GM12891 (cell line): ENCODE results near the gene FAM184A.

Experiments
- PAX5 ChIP-seq: IDR thresholded peaks from 2 replicates; pipeline ENCODE4 v1.6.1; 2011; ENCODE audit warnings: low read length, moderate library complexity, mild to moderate bottlenecking; ENCODE audit not compliant: insufficient read depth, severe bottlenecking
- POLR2A ChIP-seq: IDR thresholded peaks from 2 replicates; pipeline ENCODE4 v1.6.1; 2011; ENCODE audit warnings: low read depth, low read length, control low read depth
- POLR2AphosphoS5 ChIP-seq: IDR thresholded peaks from 2 replicates; pipeline ENCODE4 v1.6.1; 2011; ENCODE audit warnings: low read depth, low read length, control low read depth
- SPI1 ChIP-seq: IDR thresholded peaks from 2 replicates; pipeline ENCODE4 v1.6.1; 2011; ENCODE audit warnings: low read depth, low read length, control low read depth
- TAF1 ChIP-seq: IDR thresholded peaks from 2 replicates; pipeline ENCODE4 v1.6.1; 2011; ENCODE audit warnings: low read depth, low read length, control low read depth

- TF ChIP-seq POLR2A (no peak), TAF1 (no peak), SPI1 (no peak), POLR2AphosphoS5 (no peak), PAX5 (no peak)
Observed at GRCh38 chr6:119071576-119071975, 6.9 kb downstream of the FAM184A start.
